Measurements from ENCODE around the gene GTF3C1. TPM values are rescaled to one million over a fixed set of nuclear protein-coding genes. Genes with fewer than 3 reads are reported as not detected.
A peak's percentile ranks its signal among the peaks of the same experiment; 100 is the strongest.

The GTF3C1 gene
- total RNA-seq, 1 experiment from 2014 or later, result 97.5 TPM

DNA sequence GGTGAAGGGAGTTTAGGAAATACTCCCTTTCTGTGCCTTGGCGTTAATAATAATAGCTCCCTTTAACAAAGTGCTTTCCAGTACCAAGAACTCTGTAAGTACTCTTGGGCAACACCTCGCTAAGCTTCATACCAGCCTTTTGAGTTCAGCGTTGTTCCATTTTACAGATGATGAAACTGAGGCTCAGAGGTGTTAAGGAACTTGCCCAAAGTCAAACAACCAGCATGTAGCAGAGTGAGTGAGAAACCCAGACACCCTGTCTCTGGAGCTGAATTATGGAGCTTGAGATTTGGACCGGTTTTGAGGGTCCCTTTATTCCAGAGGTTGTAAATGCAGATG, 838 bp upstream of the GTF3C1 start:
- H3K4me3 ChIP-seq (ENCODE audit: low read length), result peak overlapping the region; percentile 97
- peaks cover 7% of the 10 kb centered on the region; the same call in 1 of the 2 replicates for H4K20me1 ChIP-seq (ENCODE audit: low read length)
- H3K9me2 ChIP-seq (replicated peaks; ENCODE audit: low read length), result no peaks in the 10 kb centered on the region
- ChIA-PET CTCF (no interaction called here), POLR2A (ENCODE audit: unreplicated experiment) (interaction anchor here (1.5 kb wide), 1 partner anchor 28 kb away, joined by 9 read pairs; no protein-coding TSS in a partner anchor)
- peak overlapping the region; percentile 80 for H3K9ac ChIP-seq (ENCODE audit: low read length)
- no peaks in the 10 kb centered on the region for H3K27me3 ChIP-seq (ENCODE audit: low read length)
- no peaks in the 10 kb centered on the region for H3K9me3 ChIP-seq (ENCODE audit: low read length)
- no peaks in the 10 kb centered on the region for H3F3A ChIP-seq (ENCODE audit: low read length, unreplicated experiment)
- H3K79me2 ChIP-seq (ENCODE audit: low read length), result peaks cover 50% of the 10 kb centered on the region
- TF ChIP-seq EZH2 (IDR thresholded peaks at IDR 0.05; ENCODE audit: low read length, unreplicated experiment) (no peak), EZH2phosphoT487 (IDR thresholded peaks at IDR 0.05; ENCODE audit: borderline replicate concordance, low read length) (no peak)
- TF ChIP-seq, protein P1, sequence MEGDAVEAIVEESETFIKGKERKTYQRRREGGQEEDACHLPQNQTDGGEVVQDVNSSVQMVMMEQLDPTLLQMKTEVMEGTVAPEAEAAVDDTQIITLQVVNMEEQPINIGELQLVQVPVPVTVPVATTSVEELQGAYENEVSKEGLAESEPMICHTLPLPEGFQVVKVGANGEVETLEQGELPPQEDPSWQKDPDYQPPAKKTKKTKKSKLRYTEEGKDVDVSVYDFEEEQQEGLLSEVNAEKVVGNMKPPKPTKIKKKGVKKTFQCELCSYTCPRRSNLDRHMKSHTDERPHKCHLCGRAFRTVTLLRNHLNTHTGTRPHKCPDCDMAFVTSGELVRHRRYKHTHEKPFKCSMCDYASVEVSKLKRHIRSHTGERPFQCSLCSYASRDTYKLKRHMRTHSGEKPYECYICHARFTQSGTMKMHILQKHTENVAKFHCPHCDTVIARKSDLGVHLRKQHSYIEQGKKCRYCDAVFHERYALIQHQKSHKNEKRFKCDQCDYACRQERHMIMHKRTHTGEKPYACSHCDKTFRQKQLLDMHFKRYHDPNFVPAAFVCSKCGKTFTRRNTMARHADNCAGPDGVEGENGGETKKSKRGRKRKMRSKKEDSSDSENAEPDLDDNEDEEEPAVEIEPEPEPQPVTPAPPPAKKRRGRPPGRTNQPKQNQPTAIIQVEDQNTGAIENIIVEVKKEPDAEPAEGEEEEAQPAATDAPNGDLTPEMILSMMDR (conservative IDR thresholded peaks at IDR 0.05; ENCODE audit: low read depth, low read length), result no peak
- H3K36me3 ChIP-seq (ENCODE audit: low read depth, low read length), result no peaks in the 10 kb centered on the region
- peaks cover 28% of the 10 kb centered on the region for H3K4me1 ChIP-seq (ENCODE audit: insufficient read depth, low read length)
- H2AFZ ChIP-seq (ENCODE audit: low read length), result peak overlapping the region; percentile 84; the same call in 1 of the 2 replicates
- DNase-seq (no peak), ATAC-seq (no peak)
- BruUV-seq (replicated peaks), result TSS peak; percentile 84
- intact Hi-C loops (cut with micrococcal nuclease), result no loop called here
- peak overlapping the region; percentile 87 for H3K4me2 ChIP-seq (ENCODE audit: low read length)
- peak overlapping the region; percentile 12; the same call in 1 of the 2 replicates for H3K27ac ChIP-seq (ENCODE audit: low read length)

DNA sequence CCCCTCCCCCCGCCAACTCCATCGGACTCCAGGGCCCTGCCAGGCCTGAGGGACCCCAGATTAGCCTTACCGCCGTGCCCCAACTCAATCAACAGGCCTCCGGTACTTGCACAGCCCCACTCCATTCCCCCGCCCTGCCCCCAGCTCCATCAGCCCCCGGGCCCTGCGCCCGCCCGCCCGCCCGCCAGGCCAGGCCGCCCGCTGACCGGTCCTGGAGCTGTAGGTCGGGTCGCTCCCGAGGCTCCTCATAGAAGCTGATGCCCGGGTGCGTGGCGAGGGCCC, 308 bp downstream of the GTF3C1 start:
- H3K79me2 ChIP-seq (ENCODE audit: low read length), result peaks cover 50% of the 10 kb centered on the region
- H2AFZ ChIP-seq (ENCODE audit: low read length), result peak overlapping the region; percentile 68; the same call in 1 of the 2 replicates
- peak overlapping the region; percentile 71 for H3K9ac ChIP-seq (ENCODE audit: low read length)
- H3K9me3 ChIP-seq (ENCODE audit: low read length), result no peaks in the 10 kb centered on the region
- H3K4me1 ChIP-seq (ENCODE audit: insufficient read depth, low read length), result peaks cover 28% of the 10 kb centered on the region
- ChIA-PET CTCF (no interaction called here), POLR2A (ENCODE audit: unreplicated experiment) (interaction anchor here (0.5 to 1.5 kb wide), 5 partner anchors 20 to 346 kb away, joined by 3 to 18 read pairs (median 9); partner anchors contain the start of gene KDM8)
- BruUV-seq (replicated peaks), result no TSS peak
- H4K20me1 ChIP-seq (ENCODE audit: low read length), result peaks cover 7% of the 10 kb centered on the region; the same call in 1 of the 2 replicates
- H3F3A ChIP-seq (ENCODE audit: low read length, unreplicated experiment), result no peaks in the 10 kb centered on the region
- no peak for DNase-seq
- H3K4me3 ChIP-seq (ENCODE audit: low read length), result peak overlapping the region; percentile 97
- no peaks in the 10 kb centered on the region for H3K27me3 ChIP-seq (ENCODE audit: low read length)
- peak overlapping the region; percentile 96 for H3K4me2 ChIP-seq (ENCODE audit: low read length)
- ATAC-seq, result peak; percentile 54
- intact Hi-C loops (cut with micrococcal nuclease), result no loop called here
- H3K9me2 ChIP-seq (replicated peaks; ENCODE audit: low read length), result no peaks in the 10 kb centered on the region
- TF ChIP-seq, protein P1 (conservative IDR thresholded peaks at IDR 0.05; ENCODE audit: low read depth, low read length), result no peak
- TF ChIP-seq EZH2 (IDR thresholded peaks at IDR 0.05; ENCODE audit: low read length, unreplicated experiment) (no peak), EZH2phosphoT487 (IDR thresholded peaks at IDR 0.05; ENCODE audit: borderline replicate concordance, low read length) (no peak)
- no peaks in the 10 kb centered on the region; the same call in 1 of the 2 replicates for H3K36me3 ChIP-seq (ENCODE audit: low read depth, low read length)
- no peak overlapping the region for H3K27ac ChIP-seq (ENCODE audit: low read length)

DNA sequence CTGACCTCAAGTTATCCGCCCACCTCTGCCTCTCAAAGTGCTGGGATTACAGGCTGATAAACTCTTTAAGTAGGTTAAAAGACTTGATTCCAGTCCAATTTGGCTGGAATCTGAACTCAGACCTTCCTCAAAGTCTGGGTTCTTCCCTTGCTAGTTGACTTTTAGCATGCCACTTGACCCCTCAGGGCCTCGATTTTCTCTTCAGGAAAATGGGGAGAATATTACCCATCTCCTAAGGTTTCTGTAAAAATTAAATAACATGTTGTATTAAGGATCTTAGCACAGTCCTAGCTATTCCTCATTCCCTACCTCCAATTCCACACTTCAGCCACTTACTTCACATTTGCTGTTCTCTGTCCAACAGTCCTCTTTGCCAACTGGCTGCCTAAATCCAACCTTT, 1.9 kb downstream of the GTF3C1 start:
- Histone ChIP-seq H3K27me3 (ENCODE audit: low read length) (no peaks in the 10 kb centered on the region), H3K4me2 (ENCODE audit: low read length) (peak overlapping the region; percentile 96; the same call in 1 of the 2 replicates), H3F3A (ENCODE audit: low read length, unreplicated experiment) (no peaks in the 10 kb centered on the region), H2AFZ (ENCODE audit: low read length) (no peak overlapping the region), H3K27ac (ENCODE audit: low read length) (no peak overlapping the region), H3K9ac (ENCODE audit: low read length) (no peak overlapping the region), H3K79me2 (ENCODE audit: low read length) (peaks cover 50% of the 10 kb centered on the region), H3K36me3 (ENCODE audit: low read depth, low read length) (peaks cover 6% of the 10 kb centered on the region), H3K9me2 (replicated peaks; ENCODE audit: low read length) (no peaks in the 10 kb centered on the region), H3K4me1 (ENCODE audit: insufficient read depth, low read length) (peaks cover 28% of the 10 kb centered on the region), H3K4me3 (ENCODE audit: low read length) (no peak overlapping the region; the same call in 1 of the 2 replicates), H4K20me1 (ENCODE audit: low read length) (peaks cover 7% of the 10 kb centered on the region; the same call in 1 of the 2 replicates), H3K9me3 (ENCODE audit: low read length) (no peaks in the 10 kb centered on the region)
- TF ChIP-seq EZH2 (IDR thresholded peaks at IDR 0.05; ENCODE audit: low read length, unreplicated experiment) (no peak), EZH2phosphoT487 (IDR thresholded peaks at IDR 0.05; ENCODE audit: borderline replicate concordance, low read length) (no peak)
- TF ChIP-seq, protein P1 (conservative IDR thresholded peaks at IDR 0.05; ENCODE audit: low read depth, low read length), result no peak
- BruUV-seq (replicated peaks), result no TSS peak
- intact Hi-C loops (cut with micrococcal nuclease), result no loop called here
- ATAC-seq, result no peak
- DNase-seq, result no peak
- CTCF ChIA-PET, result no interaction called here
- POLR2A ChIA-PET (ENCODE audit: unreplicated experiment), result interaction anchor here (0.6 kb wide), 1 partner anchor 158 kb away, joined by 8 read pairs; no protein-coding TSS in a partner anchor
